DOHH2 (cell line): Measurements from ENCODE around the gene E2F4.

Experiments
- CTCF ChIP-seq: fragments of 200-600 bp; sonication (generic); IDR thresholded peaks from one replicate; pipeline ENCODE4 v1.5.1; 2014; ENCODE audit warnings: antibody characterized with exemption, mild to moderate bottlenecking, low read depth, low read length; ENCODE audit not compliant: poor library complexity, severe bottlenecking
- EZH2phosphoT487 ChIP-seq: fragments of 200-600 bp; sonication (generic); IDR thresholded peaks from 2 replicates; pipeline ENCODE4 v1.6.1; 2017; ENCODE audit warnings: borderline replicate concordance, mild to moderate bottlenecking, antibody characterized with exemption, low read length, moderate library complexity, mixed read lengths

- TF ChIP-seq CTCF (no peak), EZH2phosphoT487 (no peak)
Measured at GRCh38 chr16:67194260-67194659, 2.3 kb downstream of the E2F4 start.
